Activated CD8-positive, alpha-beta memory T cell treated with anti-CD3 and anti-CD28 coated beads, Interleukin-2, amount 50 U/mL, for 24 hours (primary cell): Measurements from ENCODE around the gene TBCEL.

Experiments used
- DNase-seq: peaks from one replicate; pipeline ENCODE4 v3.0.0-alpha.2; 2020; ENCODE audit errors: extremely low read depth

Gene TBCEL

GRCh38 chr11:121140369-121140768 is 116.5 kb downstream of the TBCEL start:
- DNase-seq = no peak
